Measurements from ENCODE around the gene SH3YL1.

SH3YL1 gene

DNA sequence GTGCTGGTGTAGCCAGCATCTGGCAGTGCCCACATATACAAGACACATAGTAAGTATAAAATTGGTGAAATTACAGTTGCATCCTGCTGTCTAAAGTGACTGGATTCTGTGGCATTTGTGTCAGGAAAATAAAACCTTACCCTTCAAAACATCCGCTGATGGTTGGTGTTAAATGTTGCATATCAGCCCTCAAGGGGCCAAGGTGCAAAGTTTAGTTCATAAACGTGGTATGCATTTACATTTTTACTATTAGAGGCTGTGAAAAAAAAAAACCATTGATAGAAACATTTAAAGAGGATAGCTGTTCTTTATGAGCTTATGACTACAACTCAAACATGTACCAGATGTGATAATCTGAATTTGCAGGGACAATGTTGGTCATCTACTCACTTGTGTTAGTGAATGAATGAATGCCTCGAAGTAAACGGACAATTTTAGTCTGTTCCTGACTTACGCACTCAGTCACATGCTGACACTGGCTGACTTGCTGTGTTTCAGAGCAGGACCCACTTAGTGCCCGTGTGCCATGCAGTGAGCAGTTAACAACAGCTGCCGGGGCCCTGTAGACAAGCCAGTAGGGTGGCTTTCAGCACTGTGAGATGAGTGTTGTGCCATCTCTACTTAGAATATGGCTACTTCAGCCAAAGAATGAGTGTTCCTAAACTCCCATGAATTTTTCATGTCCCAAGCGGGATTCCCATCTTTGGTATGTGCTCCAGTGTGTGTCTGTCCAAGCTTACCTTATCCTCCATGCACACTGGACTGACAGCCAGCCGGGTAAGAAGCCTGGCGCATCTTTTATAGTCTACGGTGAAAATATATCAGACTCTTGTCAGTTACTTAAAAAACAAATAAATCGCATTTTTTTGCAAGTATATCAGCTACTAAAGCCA, 18.8 kb upstream of the SH3YL1 start:
- DNase-seq (ENCODE audit: low read depth, low spot score): no peak

DNA sequence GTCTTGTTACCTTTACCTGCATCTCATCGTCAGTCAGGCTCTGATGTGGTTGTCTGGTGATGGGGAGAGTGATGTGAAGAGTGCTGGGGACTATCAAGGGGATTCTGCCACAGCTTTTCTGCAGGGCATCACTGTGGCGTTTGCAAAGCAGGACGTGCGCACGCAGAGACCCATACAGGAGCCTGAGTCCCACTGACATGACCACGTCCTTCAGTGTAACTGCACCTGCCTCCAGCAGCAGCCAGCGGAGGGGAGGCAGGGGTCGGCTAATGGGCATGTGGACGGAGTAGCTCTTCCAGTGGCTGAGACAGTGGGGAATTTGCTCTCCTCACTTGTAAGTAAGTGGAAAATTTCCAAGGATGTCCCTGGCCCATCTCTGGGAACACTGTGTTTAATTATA, 17.5 kb upstream of the SH3YL1 start:
- DNase-seq (ENCODE audit: low read depth, low spot score): no peak

DNA sequence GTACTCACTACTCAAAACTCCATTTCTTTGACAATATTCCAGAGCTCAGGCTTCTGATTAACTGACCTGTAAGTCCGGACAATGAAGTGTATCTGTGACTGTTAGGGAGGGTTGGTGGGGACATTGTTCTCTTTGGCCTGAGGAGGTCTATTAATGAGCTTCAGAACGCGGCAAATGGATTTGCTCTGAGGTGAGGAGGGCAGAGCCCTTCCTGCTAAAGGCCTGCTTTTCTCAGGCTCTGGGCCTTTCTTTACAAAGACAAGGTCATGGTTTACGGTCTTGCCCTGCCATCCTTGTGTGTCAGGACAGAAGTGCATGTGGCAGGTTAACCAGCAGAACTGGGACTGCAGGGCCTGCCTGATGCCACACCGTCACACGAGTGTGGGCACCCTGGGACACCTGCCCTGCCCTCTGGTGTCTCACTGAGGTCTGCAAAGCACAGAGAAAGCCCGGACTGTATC, 16.8 kb upstream of the SH3YL1 start:
- no peak for DNase-seq (ENCODE audit: low read depth, low spot score)

DNA sequence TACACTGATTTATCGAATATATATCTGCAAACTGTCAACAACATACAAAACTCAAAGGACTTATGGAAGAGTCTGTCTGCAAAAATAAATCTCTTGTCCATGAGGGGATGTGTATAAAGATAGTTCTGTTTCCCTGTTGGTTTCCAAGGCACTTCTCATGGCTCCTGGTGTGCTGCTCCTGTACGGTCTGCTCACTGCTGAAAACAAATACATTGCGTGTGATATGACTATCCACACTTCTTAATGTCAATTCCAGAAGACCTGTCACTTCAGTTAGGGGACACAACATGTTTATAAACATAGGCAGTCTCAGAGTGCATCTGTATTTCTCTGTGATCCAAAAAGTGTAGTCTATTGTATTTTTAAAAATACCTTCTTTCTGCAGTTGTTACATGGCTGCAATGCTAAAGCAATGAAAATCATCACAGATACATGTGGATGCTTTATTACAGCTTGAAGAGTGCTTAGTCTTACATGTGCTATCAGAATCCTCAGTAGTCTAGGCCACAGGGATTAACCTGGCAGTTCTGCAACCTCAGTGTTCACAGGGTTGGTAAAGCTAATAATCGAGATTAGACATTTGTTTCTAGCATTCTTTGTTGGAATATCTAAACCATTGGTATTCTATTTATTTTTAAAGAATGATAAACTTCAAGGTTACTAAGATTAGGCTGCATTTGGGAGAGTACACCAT, 16.3 kb upstream of the SH3YL1 start:
- no peak for DNase-seq (ENCODE audit: low read depth, low spot score)

DNA sequence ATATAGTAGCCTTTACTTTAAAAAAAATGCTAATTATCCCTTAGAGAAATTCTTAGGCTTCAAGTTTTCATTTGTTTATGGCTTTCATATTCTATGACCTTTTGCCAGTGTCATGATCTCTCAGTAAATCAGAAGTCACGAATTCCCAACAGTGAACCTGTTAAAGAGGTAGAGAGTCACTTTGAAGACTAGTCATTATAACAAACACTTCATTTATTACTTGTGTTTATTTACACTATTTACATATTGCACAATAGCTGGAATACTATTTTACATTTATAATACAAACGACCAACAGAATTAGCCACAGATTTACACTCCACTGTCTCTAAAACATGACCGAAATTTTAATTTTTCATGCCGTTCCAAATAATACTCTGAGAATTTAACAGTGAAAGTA, 15.5 kb upstream of the SH3YL1 start:
- DNase-seq (ENCODE audit: low read depth, low spot score): no peak

DNA sequence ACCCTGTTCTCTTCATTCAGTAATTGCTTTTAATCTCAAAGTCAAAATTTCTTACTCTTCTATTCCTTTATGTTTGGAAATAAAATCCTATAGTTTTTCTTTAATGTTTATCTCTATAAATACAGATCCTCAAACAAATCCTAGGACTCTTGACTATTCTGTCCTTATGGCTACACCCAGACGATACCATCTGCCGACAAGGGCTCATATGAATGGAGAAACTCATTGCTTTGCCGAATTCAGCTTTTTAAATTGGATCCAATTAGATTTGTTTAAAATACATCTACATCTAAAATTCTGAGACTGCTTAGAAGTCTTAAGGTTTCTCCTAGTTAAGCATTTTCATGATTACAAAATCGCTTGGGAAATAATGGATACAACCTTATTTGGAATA, 15.1 kb upstream of the SH3YL1 start:
- DNase-seq (ENCODE audit: low read depth, low spot score): no peak

DNA sequence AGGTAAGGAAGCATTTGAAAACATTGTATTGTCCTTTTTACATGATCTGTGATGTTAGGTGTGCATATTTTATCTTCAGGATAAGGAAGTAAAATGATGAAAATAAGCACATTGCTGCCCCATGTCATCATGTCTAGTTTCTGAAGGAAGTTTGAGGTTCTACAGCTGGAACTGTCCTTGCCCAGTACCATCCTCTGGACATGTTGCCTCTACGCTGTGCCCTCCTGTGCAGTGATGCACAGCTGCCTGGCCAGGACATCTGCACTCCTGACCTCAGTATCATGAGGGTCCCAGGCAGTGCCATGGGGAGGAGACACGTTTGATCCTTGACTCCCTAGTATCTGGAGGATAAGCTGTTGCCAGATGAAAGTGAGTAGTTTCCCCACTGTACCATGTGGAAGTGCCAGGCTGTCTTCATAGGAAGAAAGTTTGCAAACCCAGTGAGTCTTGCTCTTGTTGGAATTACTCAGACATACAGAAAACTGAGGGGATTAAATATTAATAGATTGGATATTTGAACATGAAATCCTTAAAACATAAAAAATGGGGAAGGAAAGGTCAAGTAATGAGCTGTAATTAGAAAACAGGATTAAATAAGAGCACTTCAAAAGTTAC, 14.6 kb upstream of the SH3YL1 start:
- DNase-seq (ENCODE audit: low read depth, low spot score): no peak

DNA sequence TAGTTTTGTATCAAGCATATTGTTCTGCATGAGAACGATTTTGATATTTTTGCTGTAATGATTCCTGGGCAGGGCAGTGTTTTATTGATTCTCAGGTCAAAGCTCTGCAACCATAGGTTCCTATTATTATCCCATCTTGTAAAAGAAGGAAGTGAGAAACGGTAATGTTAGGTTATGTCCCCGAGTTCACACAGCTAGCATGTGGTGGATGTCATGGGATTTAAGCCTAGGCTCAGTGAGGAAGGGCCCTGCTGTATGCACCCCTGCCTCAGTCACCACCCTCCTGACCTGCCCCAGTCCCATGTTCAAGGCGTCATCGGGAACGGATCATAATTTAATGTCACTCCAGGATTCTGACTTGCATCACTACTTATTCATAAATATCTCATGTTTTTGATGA, 11.6 kb upstream of the SH3YL1 start:
- no peak for DNase-seq (ENCODE audit: low read depth, low spot score)

DNA sequence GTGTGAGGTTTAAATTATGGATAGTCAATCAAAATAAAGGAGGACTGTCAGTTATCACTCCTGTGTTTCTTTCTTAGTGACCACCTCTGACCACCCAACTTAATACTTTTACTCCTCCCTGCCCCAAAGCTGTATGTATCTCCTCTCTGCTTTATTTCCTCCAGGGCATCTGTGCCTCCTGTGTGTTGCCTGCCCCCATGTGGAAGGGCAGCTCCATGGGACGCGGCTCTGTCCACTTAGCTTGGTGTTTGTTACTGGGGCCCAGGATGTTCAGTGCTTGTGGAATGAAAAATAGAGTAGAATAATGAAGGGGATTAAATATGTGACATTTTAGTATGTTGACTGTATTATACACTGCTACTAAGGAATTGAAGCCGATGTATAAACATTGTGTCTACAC, 10.7 kb upstream of the SH3YL1 start:
- no peak for DNase-seq (ENCODE audit: low read depth, low spot score)

DNA sequence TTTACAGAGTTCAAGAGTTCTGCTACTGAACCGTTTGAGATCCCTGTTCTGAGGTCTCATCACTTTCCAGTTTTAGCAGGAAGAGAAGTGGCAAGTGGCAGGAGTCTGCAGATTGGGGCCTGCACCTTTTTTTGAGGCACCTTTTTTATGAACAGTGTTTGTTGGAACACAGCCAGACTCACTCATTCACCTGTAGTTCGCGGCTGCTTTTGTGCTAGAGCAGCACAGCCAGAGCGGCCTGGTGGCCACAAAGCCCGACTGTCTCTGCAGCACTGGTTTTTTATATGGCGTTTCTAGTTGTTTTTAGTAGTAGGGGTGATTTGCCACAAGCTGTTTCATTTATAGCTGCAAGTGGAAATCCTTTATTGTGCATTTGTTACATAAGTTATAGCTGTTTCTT, 9.5 kb upstream of the SH3YL1 start:
- DNase-seq (ENCODE audit: low read depth, low spot score): no peak

DNA sequence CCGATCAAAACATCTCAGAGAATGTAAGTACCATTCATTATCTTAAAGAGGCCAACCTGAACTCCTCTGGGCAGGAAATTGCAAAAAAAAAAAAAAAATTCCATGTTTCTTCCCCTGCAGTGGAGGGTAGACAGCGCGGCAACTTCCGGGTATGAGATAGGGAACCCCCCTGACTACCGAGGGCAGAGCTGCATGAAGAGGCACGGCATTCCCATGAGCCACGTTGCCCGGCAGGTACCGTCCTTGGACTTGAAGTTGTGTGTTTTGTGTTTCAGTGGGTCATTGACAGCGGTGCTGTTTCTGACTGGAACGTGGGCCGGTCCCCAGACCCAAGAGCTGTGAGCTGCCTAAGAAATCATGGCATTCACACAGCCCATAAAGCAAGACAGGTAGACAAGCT, 8.1 kb upstream of the SH3YL1 start:
- DNase-seq (ENCODE audit: low read depth, low spot score): no peak

DNA sequence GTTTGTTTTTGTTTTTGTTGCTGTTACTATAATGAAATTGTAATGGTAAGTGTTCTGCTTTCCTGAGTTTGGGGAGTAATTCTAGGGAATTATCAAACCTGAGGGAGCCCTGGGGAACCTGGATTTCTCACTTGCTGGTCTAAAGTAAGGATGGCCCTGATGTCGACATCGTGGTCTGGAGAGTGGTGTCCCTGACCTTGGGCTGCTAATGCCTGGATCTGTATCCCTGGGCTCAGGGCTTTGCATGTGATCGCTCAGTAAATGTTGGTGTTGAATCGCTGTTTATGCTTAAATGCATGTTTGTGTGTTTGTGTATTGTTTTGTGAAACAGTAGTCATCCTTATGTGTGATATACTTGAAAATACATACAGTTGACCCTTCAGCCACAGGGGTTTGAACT, 7.0 kb upstream of the SH3YL1 start:
- DNase-seq (ENCODE audit: low read depth, low spot score): no peak

DNA sequence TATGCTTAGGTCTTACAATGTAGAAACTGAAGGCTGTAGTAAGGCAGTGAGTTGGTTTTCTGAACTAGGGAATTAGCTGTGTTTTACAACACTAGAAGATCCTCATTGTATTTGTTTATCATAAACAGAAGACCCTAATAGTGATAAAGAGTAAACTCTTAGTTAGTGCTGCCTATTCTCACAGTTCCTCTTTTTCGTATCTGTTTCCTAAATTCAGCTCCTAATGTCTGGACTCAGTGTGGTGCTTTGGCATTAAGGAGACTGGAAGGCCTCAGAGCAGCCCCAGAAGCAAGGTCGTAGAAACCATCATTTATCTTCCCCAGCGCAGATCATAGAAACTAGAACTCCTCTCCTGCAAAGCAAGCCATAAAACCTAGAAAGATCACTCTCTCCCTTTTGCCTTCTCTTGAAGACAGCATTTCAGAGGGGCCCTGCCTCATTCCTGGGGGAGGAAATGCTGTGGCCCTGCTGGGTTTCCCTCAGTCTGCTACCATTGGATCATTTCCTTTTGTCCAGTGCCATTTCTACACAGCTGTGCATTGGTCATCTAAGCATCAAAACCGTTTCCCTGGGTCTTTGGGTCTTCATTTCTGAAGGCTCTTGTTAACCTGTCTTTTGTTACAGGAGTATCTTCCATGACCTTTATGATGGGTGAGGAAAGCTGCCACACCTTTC, 5.7 kb upstream of the SH3YL1 start:
- no peak for DNase-seq (ENCODE audit: low read depth, low spot score)

DNA sequence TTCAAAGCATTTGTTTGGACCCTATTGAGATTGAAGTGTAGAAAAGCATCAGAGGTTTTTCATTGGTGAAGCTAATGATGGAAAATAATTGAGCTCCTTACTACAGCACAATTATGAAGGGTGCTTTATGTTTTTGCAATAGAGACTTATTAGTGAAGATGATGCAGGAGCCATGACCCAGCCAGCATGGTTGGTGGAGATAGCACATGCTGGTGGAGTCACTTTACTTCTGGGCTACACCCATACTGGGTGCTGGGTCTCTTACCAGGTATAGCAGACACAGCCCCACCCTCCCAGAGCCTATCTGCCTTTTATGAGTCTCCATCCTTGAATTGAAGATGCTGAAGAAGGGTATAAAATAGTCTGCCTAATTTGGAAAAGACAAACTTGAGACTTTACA, 4.5 kb upstream of the SH3YL1 start:
- no peak for DNase-seq (ENCODE audit: low read depth, low spot score)

DNA sequence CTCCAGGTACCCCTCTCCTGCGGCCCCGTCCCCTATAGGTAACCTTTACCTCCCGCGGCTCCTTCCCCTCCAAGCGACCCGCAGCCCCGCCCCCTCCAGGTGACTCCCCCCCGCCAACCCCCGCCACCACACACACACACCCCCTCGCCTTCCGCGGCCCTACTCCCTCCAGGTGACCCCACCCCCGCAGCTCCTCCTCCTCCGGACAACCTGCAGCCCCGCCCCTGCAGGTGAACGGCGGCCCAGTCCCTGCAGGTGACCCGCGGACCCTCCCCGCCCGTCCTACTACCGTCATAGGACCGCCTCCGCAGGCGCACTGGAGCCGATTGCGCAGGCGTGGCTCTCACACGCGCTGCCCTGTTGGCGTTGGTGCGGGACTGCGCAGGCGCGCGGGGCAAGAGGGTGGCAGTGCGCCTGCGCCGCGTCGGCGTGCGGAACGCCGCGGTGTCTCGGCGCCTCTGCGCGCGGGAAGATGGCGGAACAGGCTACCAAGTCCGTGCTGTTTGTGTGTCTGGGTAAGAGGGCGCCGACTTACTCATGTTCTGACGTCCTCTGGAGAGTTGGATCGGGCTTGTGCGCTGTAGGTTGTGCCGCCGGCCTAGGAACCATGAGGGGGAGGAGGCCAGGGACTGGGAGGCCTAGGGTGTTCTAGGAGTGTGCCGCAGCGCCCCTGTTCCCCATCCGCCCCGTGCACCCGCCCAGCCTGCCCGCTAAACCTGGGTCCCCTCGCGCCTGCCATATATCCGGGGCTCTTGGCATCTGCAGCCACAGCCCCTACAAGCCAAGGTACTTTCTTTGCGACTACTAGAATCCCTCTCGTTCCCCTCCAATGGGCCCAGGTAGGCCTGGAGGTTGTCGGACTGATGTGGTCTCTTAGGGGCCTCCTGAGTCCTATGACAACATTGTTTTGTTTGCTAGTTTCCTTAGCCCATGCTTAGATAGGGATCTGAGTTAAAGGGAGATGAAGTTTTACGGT, 949 bp upstream of the SH3YL1 start, which contains the start of gene ACP1:
ACP1 (plus strand) TSS at position 455 of the 976 bp plus-strand sequence; CDS start at position 473, 18 bp downstream.
- peak; percentile 99 for DNase-seq (ENCODE audit: low read depth, low spot score)

DNA sequence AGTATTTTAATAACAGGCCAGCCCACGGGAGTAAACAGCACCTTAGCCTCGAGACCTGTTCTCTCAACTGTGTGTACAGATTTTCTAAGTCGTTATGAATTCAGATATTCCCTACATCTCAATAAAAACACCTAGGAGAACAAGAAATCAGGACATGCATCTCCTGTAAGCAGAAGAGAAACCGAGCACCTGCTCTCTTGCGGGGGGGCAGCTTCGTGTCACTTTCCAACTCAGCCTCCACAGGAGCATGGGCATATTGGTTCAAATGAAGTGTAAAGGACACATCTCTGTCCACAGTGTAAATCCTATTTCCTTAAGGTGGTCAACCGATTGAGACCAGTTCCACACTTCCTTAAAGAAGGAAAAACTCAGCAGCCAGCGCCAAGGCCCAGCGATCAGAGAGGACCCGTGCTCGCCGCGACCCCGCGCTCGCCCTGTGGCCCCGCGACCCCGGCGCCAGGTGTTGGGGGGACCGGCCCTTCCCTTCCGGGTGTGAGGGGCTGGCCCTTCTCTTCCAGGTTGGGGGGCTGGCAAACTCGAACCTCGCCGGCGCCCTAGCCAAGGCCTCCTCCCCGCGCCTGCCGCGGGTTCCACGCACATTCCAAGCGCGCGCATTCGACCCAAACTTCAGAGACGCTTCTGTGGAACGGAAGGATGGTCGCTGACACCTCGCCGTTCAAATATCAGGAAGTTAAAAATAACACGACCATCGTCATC, 652 bp downstream of the SH3YL1 start:
- no peak for DNase-seq (ENCODE audit: low read depth, low spot score)

DNA sequence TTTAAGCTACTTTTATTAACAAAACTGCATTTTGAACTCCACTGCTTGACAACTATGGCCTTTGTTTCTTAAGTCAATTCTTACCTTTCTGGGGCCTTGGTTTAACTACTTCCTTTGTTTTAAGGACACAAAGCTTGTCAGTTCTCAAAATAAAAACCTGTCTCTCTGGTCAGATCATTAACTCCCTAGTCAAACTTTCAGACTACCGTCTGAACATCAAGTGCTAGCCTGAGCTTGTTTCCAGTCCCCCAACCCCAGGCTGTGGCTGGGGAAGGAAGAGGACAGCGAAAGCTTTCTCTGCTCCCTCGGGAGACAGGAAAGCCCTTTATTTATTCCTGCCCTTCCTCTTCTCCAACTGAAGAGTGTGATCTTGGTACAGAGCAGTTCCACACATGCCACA, 1.7 kb downstream of the SH3YL1 start:
- no peak for DNase-seq (ENCODE audit: low read depth, low spot score)

DNA sequence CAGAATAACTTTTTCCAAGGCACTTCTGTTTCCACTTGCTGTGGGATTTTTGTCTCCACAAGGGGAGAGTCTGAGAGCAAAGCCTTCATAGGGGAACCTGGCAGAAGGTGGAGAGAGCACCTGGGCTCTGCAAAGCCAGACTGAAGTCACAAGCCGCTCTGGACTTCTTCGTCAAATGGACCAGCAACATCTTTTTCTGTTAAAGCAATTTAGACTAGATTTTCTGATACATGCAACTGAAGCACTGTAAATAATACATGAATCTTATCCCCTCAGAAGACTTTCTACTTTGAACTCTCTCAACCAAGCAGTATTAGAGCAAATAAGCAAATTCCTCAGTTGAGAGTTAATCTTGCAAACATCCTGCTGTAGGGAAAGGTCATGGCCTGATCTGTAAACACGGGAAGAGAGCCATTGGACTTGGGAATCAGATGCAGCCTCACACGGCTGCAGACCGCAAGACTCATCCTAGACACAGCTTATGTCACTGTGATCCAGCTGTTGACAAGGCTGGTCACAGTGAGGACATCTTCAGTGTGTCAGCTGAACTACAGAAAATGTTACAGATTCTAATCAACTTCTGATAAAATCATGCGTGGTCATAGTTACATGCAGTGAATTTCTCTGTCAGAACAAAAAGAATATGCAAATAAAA, 3.2 kb downstream of the SH3YL1 start:
- DNase-seq (ENCODE audit: low read depth, low spot score): no peak

DNA sequence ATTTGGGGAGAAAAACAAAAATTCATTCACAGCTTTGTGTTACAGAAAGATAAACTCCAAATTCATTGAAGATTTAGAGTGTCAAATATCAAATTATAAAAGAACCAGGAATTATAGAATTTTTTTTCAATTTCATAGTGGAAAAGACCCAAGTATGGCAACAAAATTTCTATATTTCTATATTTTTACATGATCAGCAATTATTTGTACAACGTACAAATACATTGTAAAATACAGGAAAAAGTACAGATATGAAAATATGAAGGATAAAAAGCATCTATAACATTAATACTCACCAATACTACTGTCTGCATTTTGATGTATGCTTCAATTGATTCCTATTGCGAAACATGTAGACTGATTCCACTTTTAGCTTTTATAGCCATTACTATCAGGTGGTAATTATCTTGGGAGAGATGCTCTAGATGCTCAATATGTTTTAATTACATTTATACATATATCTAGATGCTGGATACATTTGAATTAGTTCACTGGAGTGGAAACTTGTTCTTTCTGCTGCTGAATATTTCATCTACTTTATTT, 4.0 kb downstream of the SH3YL1 start:
- no peak for DNase-seq (ENCODE audit: low read depth, low spot score)

All from astrocyte of the hippocampus (primary cell).